HG02623 (cell line): ENCODE results near the gene TXNIP.

Experiments used
- ATAC-seq: cut with Tn5 transposase; IDR thresholded peaks from one replicate; pipeline ENCODE4 v1.9.1; 2021; ENCODE audit warnings: moderate library complexity; ENCODE audit not compliant: unreplicated experiment

Gene TXNIP

GRCh38 chr1:146012703-146013558 is 16.6 kb upstream of the TXNIP start:
- no peak for ATAC-seq

GRCh38 chr1:146010126-146010738 is 13.9 kb upstream of the TXNIP start:
- ATAC-seq: no peak

- ATAC-seq: no peak
These were observed 11.2 kb upstream of the TXNIP start for GRCh38 chr1:146007489-146008133.

GRCh38 chr1:146001709-146002108 is 5.3 kb upstream of the TXNIP start:
- ATAC-seq: no peak

GRCh38 chr1:145999321-146000024 is 3.1 kb upstream of the TXNIP start:
- no peak for ATAC-seq

GRCh38 chr1:145997718-145998023 is 1.3 kb upstream of the TXNIP start:
- ATAC-seq: no peak

- ATAC-seq: no peak
These were observed 788 bp upstream of the TXNIP start for GRCh38 chr1:145997016-145997717.

- ATAC-seq: no peak
These were observed 381 bp downstream of the TXNIP start for GRCh38 chr1:145995964-145996432.

- no peak for ATAC-seq
These were observed 1.1 kb downstream of the TXNIP start for GRCh38 chr1:145995148-145995881.

- ATAC-seq: no peak
These were observed 1.8 kb downstream of the TXNIP start for GRCh38 chr1:145994391-145995120.

- ATAC-seq: no peak
These were observed 2.6 kb downstream of the TXNIP start for GRCh38 chr1:145993618-145994390.

GRCh38 chr1:145992958-145993617 is 3.3 kb downstream of the TXNIP start:
- no peak for ATAC-seq

- ATAC-seq: no peak
These were observed 3.9 kb downstream of the TXNIP start for GRCh38 chr1:145992502-145992936.

GRCh38 chr1:145991735-145992412 is 4.5 kb downstream of the TXNIP start:
- no peak for ATAC-seq

GRCh38 chr1:145990249-145990855 is 6.0 kb downstream of the TXNIP start:
- ATAC-seq: no peak

GRCh38 chr1:145988773-145989172 is 7.6 kb downstream of the TXNIP start:
- ATAC-seq: no peak

- ATAC-seq: no peak
These were observed 8.5 kb downstream of the TXNIP start for GRCh38 chr1:145987926-145988325.
